HG03565 (cell line): ENCODE measurements around the gene GHRL.

Source experiments
- ATAC-seq: cut with Tn5 transposase; IDR thresholded peaks from one replicate; pipeline ENCODE4 v1.9.1; 2021; ENCODE audit warnings: mild to moderate bottlenecking, moderate library complexity; ENCODE audit not compliant: unreplicated experiment

Gene GHRL

GRCh38 chr3:10328460-10329071 lies 35.8 kb upstream of the GHRL start:
- no peak for ATAC-seq

GRCh38 chr3:10327592-10327991 lies 34.8 kb upstream of the GHRL start:
- no peak for ATAC-seq

DNA sequence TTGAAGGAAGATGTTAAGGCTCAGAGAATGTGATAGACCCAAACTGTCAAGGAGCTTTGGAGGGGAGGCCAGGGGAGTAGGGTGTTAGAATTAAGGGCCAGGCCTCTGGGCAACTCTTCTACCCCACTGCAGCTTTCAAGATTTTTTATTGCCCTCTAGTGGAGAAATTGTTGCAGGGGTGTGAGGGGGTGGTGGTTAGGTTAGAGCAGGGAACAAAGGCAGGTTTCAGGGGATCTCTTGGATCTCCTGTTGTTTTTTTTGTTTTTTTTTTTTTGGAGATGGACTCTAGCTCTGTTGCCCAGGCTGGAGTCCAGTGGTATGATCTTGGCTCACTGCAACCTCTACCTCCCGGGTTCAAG lies 29.6 kb upstream of the GHRL start:
- no peak for ATAC-seq

GRCh38 chr3:10321630-10322351 lies 29.0 kb upstream of the GHRL start:
- no peak for ATAC-seq

DNA sequence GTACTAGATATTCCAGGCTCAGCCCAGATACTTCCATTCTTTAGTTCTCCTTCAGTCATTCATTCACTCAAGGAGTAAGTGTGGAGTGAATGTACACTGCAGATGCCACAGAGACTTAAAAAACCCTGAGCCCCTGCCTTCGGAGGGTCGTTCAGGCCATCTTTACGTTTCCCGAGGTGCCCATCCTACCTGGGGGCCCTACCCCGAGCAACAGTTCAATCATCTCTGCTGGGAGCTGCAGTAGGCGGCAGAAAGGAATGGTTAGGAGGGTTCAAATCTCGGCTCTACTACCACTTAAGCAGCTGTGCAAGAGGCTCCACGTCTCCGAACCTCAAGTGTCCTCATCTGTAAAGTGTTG lies 27.6 kb upstream of the GHRL start:
- no peak for ATAC-seq

DNA sequence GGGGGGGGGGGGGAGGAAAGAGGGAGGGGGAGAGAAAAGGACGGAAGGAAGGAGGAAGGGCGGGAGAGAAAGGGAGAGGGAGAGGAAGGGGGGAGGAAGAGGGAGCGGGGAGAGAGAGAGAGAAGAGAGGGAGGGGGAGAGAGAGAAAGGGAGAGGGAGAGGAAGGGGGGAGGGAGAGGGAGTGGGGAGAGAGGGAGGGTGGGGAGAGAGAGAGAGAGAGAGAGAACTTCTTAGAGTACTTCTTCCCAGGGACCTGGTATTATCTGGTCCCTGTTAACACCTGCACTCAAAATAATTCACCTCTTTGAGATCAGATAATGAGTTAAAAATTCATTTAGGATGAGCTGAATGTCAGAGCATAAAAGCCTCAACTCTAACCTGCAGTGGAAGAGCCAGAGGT lies 27.1 kb upstream of the GHRL start:
- ATAC-seq: no peak

- ATAC-seq: no peak
These were observed 26.5 kb upstream of the GHRL start for GRCh38 chr3:10319251-10319650.

GRCh38 chr3:10317961-10318350 lies 25.2 kb upstream of the GHRL start:
- no peak for ATAC-seq

- no peak for ATAC-seq
These were observed 24.7 kb upstream of the GHRL start for GRCh38 chr3:10317311-10317960.

DNA sequence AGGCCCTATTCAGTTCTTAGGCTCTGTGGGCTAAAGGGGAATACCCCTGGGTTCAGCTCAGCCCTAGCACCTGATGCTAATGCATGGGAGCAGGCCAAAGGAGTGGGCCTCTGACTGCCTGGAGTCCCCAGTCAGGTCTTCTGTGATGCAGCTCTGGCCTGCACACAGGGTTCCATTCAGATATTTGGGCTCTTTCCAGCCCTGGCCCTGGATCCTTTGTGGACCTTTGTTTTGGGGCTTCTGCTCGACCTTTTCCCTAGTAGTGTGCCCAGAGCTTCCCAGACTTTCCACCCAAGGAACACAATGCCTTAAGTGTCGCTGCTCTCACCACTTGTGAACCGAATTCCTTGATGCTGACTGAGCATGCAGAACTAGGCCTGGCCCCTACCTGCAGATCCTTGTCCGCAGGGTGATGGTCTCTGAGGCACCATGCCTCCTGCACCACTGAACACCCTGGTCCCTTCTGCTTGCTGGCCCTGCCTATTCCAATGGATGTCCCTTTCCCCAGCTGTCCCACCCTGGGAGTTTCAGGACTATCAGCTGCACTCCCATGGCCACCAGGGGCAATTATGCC lies 23.1 kb upstream of the GHRL start:
- no peak for ATAC-seq

DNA sequence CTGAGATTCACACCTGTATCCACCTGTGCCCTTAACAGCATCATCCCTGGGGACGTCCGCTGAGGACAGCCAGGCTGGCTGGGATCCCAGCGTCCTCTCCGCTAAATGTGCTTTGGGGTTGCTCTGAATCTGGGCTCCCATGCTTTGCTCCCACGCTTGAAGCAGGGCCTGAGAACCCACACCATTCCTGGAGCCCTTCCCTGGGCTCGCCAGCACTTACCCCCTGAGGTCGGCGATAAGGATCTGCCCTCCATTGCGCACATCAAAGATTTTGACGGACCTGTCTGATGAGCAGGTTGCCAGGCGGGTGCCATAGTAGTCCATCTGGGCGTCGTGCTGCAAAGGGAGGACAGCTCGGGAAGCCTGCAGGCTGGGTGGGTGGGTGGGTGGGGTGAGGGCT lies 22.4 kb upstream of the GHRL start:
- no peak for ATAC-seq

- no peak for ATAC-seq
These were observed 20.1 kb upstream of the GHRL start for GRCh38 chr3:10312861-10313260.

GRCh38 chr3:10312391-10312790 lies 19.6 kb upstream of the GHRL start:
- ATAC-seq: no peak

- no peak for ATAC-seq
These were observed 19.0 kb upstream of the GHRL start for GRCh38 chr3:10311710-10312109.

GRCh38 chr3:10310578-10310977 lies 17.8 kb upstream of the GHRL start:
- no peak for ATAC-seq

DNA sequence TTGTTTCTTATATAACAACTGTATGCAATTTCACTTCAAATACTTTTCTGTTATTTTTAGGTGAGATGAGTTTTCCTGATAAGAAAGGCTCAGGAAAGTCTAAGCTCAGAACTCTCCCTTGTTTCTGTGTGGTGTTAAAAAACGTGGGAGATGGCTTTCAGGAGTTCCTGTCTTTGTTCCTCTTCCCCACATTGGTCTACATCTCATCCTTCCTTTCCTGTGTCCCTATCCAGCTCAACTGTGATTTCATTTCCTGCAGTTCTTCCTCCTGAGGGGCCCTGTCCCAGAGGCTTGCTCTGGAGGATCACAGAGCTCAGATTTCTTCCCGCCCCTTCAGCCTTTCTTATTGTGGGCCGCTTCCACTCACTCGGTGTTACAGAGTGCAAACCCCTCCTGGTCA lies 17.0 kb upstream of the GHRL start:
- ATAC-seq: no peak

GRCh38 chr3:10308678-10309077 lies 15.9 kb upstream of the GHRL start:
- no peak for ATAC-seq

DNA sequence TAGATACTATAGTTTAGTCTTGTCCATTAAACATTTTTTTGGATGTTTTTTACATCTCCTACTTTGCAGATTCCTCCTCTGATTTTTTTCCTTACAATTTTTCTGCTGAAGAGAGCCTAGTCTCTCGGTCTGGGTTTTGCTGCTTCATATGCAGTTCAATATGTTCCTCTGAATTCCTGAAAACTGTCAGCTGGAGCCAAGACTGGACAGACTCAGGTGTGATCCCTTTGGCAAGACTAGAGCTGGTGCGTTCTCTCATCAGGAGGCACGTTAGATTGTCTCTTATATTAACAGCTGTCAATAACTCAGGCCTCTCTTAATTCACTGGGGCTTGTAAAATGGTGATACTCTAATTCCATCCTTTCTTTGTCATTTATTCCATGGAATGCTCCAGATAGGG lies 13.4 kb upstream of the GHRL start:
- no peak for ATAC-seq

GRCh38 chr3:10305331-10305902 lies 12.7 kb upstream of the GHRL start:
- ATAC-seq: no peak

DNA sequence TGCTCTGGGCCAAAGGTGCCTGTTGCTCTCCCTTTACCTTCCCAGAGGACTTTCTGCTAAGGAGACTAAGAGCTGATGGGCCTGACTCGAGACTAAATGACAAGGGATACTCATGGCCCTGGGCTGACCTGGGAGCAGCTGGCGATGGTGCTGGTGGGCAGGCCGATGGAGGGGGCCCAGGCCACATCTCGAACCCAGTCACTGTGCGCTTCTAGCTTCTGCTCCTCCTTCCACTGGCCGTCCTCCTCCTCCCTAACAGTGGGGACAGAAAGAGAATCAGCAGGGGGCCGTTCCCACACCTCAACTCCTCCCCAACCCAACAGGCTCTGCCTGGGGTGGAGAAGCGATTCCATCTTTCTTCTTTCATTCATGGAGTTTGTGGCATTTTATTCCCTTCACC lies 12.2 kb upstream of the GHRL start:
- ATAC-seq: no peak

- no peak for ATAC-seq
These were observed 11.0 kb upstream of the GHRL start for GRCh38 chr3:10303785-10304184.

- ATAC-seq: no peak
These were observed 10.4 kb upstream of the GHRL start for GRCh38 chr3:10303105-10303504.
